ENCODE measurements around the gene TXLNA. TPM values are rescaled to one million over a fixed set of nuclear protein-coding genes. Genes with fewer than 3 reads are reported as not detected.

TXLNA gene
- total RNA-seq, 4 donors from 2014 or later: 16.5 to 37.3 (median 25.7) TPM

DNA sequence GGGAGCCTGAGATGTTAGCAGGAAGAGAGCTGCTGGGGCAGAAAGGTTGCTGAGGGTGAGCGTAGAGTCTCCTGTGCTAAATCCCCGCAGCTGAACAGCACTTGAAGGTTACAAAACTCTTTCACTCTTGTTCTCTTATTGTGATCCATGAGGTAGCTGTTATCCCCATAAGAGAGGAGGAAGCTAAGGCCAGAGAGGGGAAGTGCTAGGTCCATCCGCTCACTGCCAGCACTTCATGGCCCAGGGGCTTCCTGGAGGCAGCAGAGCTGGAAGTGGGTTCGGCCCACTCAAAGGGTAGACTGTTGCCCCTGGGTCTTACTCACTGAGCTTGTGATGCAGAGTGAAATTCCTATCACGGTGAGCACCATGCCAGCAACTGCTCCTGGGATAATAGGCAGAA is 37.1 kb downstream of the TXLNA start:
- Histone ChIP-seq H3K4me1 (peaks cover 16 to 35% (median 29%) of the 10 kb centered on the region in 4 donors), H3K9me3 (no peaks in the 10 kb centered on the region), H3K4me3 (no peak overlapping the region), H3K36me3 (no peaks in the 10 kb centered on the region), H3K27me3 (no peaks in the 10 kb centered on the region), H3K27ac (peak overlapping the region; percentile 87 to 89 (median 88))
- intact Hi-C loops (cut with DNase I; ENCODE audit: low total_unique reads): no loop called here
- 79% methylated on average over 5 of the region's 5 CpGs; no CpG with 5 or more reads in 1 of the 2 donors for WGBS, 2 donors (ENCODE audit: low coverage in 1 of 2)
- TF ChIP-seq, protein P1, sequence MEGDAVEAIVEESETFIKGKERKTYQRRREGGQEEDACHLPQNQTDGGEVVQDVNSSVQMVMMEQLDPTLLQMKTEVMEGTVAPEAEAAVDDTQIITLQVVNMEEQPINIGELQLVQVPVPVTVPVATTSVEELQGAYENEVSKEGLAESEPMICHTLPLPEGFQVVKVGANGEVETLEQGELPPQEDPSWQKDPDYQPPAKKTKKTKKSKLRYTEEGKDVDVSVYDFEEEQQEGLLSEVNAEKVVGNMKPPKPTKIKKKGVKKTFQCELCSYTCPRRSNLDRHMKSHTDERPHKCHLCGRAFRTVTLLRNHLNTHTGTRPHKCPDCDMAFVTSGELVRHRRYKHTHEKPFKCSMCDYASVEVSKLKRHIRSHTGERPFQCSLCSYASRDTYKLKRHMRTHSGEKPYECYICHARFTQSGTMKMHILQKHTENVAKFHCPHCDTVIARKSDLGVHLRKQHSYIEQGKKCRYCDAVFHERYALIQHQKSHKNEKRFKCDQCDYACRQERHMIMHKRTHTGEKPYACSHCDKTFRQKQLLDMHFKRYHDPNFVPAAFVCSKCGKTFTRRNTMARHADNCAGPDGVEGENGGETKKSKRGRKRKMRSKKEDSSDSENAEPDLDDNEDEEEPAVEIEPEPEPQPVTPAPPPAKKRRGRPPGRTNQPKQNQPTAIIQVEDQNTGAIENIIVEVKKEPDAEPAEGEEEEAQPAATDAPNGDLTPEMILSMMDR (IDR thresholded peaks at IDR 0.05): no peak
- no peak for TF ChIP-seq POLR2AphosphoS5 (IDR thresholded peaks at IDR 0.05)
- in situ Hi-C loops (cut with MboI; ENCODE audit: low pct_ligation_motif_present in 1 of 4, low pct_unique_long_range_greater_than_20kb in 1 of 4, low sequenced_read_pairs in 3 of 4): loop anchor here in 1 of 4 donors (25.0 kb wide), 1 partner anchor 171 kb away; the partner anchor contains the start of gene BSDC1
- no peak for DNase-seq

DNA sequence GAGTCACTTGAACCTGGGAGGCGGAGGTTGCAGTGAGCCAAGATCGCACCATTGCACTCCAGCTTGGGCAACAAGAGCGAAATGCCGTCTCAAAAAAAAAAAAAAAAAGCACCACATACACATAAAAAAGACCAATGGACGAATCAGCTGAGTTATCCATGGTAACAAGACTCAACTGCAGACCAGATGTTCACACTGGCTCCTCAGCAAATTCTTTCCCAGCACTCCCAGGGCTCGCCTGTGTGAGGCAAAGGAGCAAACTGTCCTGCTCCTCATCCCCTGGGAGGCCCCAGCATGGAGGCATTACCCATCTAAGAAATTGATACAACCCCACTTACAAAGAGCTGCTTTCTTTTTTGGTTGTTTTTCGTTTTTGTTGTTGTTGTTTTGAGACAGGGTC is 39.5 kb downstream of the TXLNA start:
- intact Hi-C loops (cut with DNase I; ENCODE audit: low total_unique reads): no loop called here
- H3K27me3 ChIP-seq: no peaks in the 10 kb centered on the region

DNA sequence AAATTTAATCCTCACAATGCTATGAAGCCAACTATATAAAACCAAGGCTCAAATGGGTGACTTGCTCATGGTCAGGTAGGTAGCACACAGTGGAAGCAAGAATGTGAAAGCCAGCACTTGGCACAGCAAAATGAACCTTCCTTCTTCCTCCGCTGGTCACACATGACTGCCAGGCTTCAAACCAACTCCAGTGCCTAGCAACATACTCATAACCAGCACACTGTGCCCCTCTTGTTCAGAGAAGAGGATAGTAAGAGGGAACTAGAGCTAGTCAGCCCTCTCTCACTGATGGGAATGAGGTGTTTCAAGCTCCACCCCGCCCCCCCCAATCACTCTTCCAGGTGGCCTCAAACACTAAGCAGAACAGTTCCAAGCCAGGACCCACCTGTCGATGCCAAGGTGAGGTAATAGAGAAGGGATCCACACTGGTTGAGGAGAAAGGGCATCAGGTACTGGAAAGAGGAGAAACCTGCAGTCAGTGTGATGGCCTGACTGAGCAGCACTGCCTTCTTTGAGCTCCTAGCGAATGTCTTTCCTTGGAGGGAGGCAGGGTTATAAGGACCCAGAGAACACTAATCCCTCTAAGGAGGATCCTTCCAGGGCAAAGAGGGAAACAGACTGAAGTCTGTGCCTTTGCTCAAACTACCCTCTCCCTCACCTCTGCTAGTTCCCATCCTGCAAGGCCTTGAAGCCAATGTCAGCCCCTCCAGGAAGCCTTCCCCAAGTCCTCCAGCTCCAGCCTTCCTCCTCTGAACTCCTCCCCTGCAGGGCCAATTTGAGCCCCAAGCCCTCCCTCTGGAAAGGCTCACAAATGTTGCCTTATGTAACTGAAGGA is 41.5 kb downstream of the TXLNA start:
- DNase-seq: no peak
- Histone ChIP-seq H3K27ac (peak overlapping the region; percentile 87 to 93 (median 91)), H3K9me3 (no peaks in the 10 kb centered on the region), H3K36me3 (peaks cover 0 to 6% (median 0%) of the 10 kb centered on the region in 4 donors), H3K4me3 (peak overlapping the region in 3 of 4 donors; percentile 79 to 95 (median 84)), H3K27me3 (no peaks in the 10 kb centered on the region), H3K4me1 (peaks cover 27 to 41% (median 35%) of the 10 kb centered on the region in 4 donors)
- in situ Hi-C loops (cut with MboI; ENCODE audit: low pct_ligation_motif_present in 1 of 4, low pct_unique_long_range_greater_than_20kb in 1 of 4, low sequenced_read_pairs in 3 of 4): loop anchor here in 1 of 4 donors (25.0 kb wide), 1 partner anchor 166 kb away; the partner anchor contains the start of gene BSDC1
- TF ChIP-seq POLR2A (IDR thresholded peaks at IDR 0.05) (no peak), EP300 (IDR thresholded peaks at IDR 0.05; ENCODE audit: low read depth) (no peak), POLR2AphosphoS5 (IDR thresholded peaks at IDR 0.05) (no peak)
- TF ChIP-seq, protein P1 (IDR thresholded peaks at IDR 0.05): no peak
- intact Hi-C loops (cut with DNase I; ENCODE audit: low total_unique reads): no loop called here
- WGBS, 2 donors (ENCODE audit: low coverage in 1 of 2): 89 to 100% methylated on average over 2 to 4 of the region's 4 CpGs

More for the DNA sequence above, 39.5 kb downstream of the TXLNA start:
- WGBS, 2 donors (ENCODE audit: low coverage in 1 of 2): 92 to 93% methylated on average over 6 to 7 of the region's 7 CpGs
- no peaks in the 10 kb centered on the region for H3K36me3 ChIP-seq
- TF ChIP-seq POLR2AphosphoS5 (IDR thresholded peaks at IDR 0.05) (no peak), EP300 (IDR thresholded peaks at IDR 0.05; ENCODE audit: low read depth) (no peak), POLR2A (IDR thresholded peaks at IDR 0.05) (no peak)
- TF ChIP-seq, protein P1 (IDR thresholded peaks at IDR 0.05): no peak
- DNase-seq: no peak
- H3K27ac ChIP-seq: no peak overlapping the region
- H3K4me1 ChIP-seq: peaks cover 28 to 49% (median 43%) of the 10 kb centered on the region in 4 donors
- H3K4me3 ChIP-seq: no peak overlapping the region
- no peaks in the 10 kb centered on the region for H3K9me3 ChIP-seq
- in situ Hi-C loops (cut with MboI; ENCODE audit: low pct_ligation_motif_present in 1 of 4, low pct_unique_long_range_greater_than_20kb in 1 of 4, low sequenced_read_pairs in 3 of 4): loop anchor here in 1 of 4 donors (25.0 kb wide), 1 partner anchor 168 kb away; the partner anchor contains the start of gene BSDC1

DNA sequence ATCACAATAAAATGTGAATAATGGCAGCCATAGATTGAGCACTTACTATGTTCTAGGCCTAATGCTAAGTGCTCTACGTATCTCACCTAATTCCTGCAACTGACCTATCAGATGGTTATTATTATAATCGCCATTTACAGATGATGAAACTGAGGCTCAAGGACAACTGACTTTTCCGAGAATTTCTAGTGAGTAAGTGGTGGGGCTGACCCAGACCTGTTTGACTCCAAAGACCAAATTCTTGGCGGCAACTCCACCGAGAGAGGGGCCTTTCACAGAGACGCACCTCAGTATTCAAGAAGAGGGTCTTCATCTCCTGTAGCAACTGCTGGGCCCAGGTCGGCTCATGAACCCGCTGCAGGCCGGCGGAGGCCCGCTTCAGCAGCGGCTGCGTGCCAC is 42.1 kb downstream of the TXLNA start:
- in situ Hi-C loops (cut with MboI; ENCODE audit: low pct_ligation_motif_present in 1 of 4, low pct_unique_long_range_greater_than_20kb in 1 of 4, low sequenced_read_pairs in 3 of 4): loop anchor here in 1 of 4 donors (25.0 kb wide), 1 partner anchor 166 kb away; the partner anchor contains the start of gene BSDC1
- Histone ChIP-seq H3K4me3 (peak overlapping the region; percentile 79 to 98 (median 90)), H3K9me3 (no peaks in the 10 kb centered on the region), H3K27me3 (no peaks in the 10 kb centered on the region), H3K27ac (peak overlapping the region; percentile 87 to 93 (median 91)), H3K36me3 (peaks cover 0 to 12% (median 2%) of the 10 kb centered on the region in 4 donors), H3K4me1 (peaks cover 23 to 35% (median 29%) of the 10 kb centered on the region in 4 donors)
- TF ChIP-seq, protein P1 (IDR thresholded peaks at IDR 0.05): no peak
- no peak for TF ChIP-seq EP300 (IDR thresholded peaks at IDR 0.05; ENCODE audit: low read depth)
- intact Hi-C loops (cut with DNase I; ENCODE audit: low total_unique reads): no loop called here
- no peak for DNase-seq
- WGBS, 2 donors (ENCODE audit: low coverage in 1 of 2): 7 to 20% methylated on average over 2 to 11 of the region's 13 CpGs
